SK-N-SH treated with all-trans-retinoic acid at 6 μM for 48 hours (cell line): ENCODE measurements around the gene FAF1.

Experiments
- ATAC-seq: fragments of 200-7000 bp; cut with Tn5 transposase; 3 replicates; pipeline ENCODE4 v1.9.1; 2020; ENCODE audit warnings: mild to moderate bottlenecking, moderate library complexity
- ARNTL ChIP-seq: fragments of 450-650 bp; formaldehyde crosslinking; IDR thresholded peaks from 2 replicates; pipeline ENCODE4 v1.5.0; 2020; ENCODE audit warnings: low read depth, mild to moderate bottlenecking, moderate library complexity, borderline replicate concordance
- BACH2 ChIP-seq: fragments of 250-450 bp; sonication (Bioruptor Pico); IDR thresholded peaks from 2 replicates; pipeline ENCODE4 v1.9.0; 2021; ENCODE audit warnings: mild to moderate bottlenecking, borderline replicate concordance
- CSDC2 ChIP-seq: fragments of 250-450 bp; sonication (Bioruptor Pico); IDR thresholded peaks from 2 replicates; pipeline ENCODE4 v1.5.0; 2020; ENCODE audit warnings: mild to moderate bottlenecking, moderate library complexity
- GLIS3 ChIP-seq: fragments of 250-450 bp; sonication (Bioruptor Pico); IDR thresholded peaks from 2 replicates; pipeline ENCODE4 v1.5.0; 2020; ENCODE audit warnings: mild to moderate bottlenecking, moderate library complexity
- ISL1 ChIP-seq: fragments of 250-450 bp; sonication (Bioruptor Pico); IDR thresholded peaks from 2 replicates; pipeline ENCODE4 v2.1.2; 2022; ENCODE audit warnings: mild to moderate bottlenecking, moderate library complexity
- OSR1 ChIP-seq: fragments of 250-450 bp; sonication (Bioruptor Pico); IDR thresholded peaks from 2 replicates; pipeline ENCODE4 v1.8.0; 2022; ENCODE audit warnings: moderate library complexity, mild to moderate bottlenecking, inconsistent platforms
- PPARA ChIP-seq: fragments of 250-450 bp; sonication (Bioruptor Pico); IDR thresholded peaks from 2 replicates; pipeline ENCODE4 v1.5.0; 2020; ENCODE audit warnings: mild to moderate bottlenecking, borderline replicate concordance
- SNAI2 ChIP-seq: fragments of 250-450 bp; sonication (Bioruptor Pico); IDR thresholded peaks from 2 replicates; pipeline ENCODE4 v1.5.0; 2020; ENCODE audit warnings: mild to moderate bottlenecking, moderate library complexity
- TCF4 ChIP-seq: fragments of 250-450 bp; sonication (Bioruptor Pico); IDR thresholded peaks from 2 replicates; pipeline ENCODE4 v1.8.0; 2021; ENCODE audit warnings: mild to moderate bottlenecking, moderate library complexity, borderline replicate concordance
- TOX ChIP-seq: fragments of 250-450 bp; sonication (Bioruptor Pico); IDR thresholded peaks from 2 replicates; pipeline ENCODE4 v1.8.0; 2021; ENCODE audit warnings: mild to moderate bottlenecking, moderate library complexity, borderline replicate concordance
- ZFP30 ChIP-seq: fragments of 450-650 bp; formaldehyde crosslinking; IDR thresholded peaks from 2 replicates; pipeline ENCODE4 v1.5.0; 2022; ENCODE audit warnings: mild to moderate bottlenecking, moderate library complexity
- ZNF565 ChIP-seq: fragments of 450-650 bp; formaldehyde crosslinking; conservative IDR thresholded peaks from 2 replicates; pipeline ENCODE4 v1.5.0; 2020; ENCODE audit warnings: low read depth, mild to moderate bottlenecking, moderate library complexity
- ZNF8 ChIP-seq: fragments of 450-650 bp; formaldehyde crosslinking; IDR thresholded peaks from 2 replicates; pipeline ENCODE4 v1.5.0; 2020; ENCODE audit warnings: mild to moderate bottlenecking, moderate library complexity
- TF ChIP-seq, protein P1 (sequence below): fragments of 250-450 bp; sonication (Bioruptor Pico); IDR thresholded peaks from 2 replicates; pipeline ENCODE4 v1.8.0; 2021; ENCODE audit warnings: low read depth, mild to moderate bottlenecking, moderate library complexity, borderline replicate concordance
- TF ChIP-seq, protein P2 (sequence below): fragments of 250-450 bp; sonication (Bioruptor Pico); IDR thresholded peaks from 2 replicates; pipeline ENCODE4 v1.5.1; 2020; ENCODE audit warnings: low read depth, mild to moderate bottlenecking, moderate library complexity
- TF ChIP-seq, protein P3 (sequence below): fragments of 250-450 bp; sonication (Bioruptor Pico); IDR thresholded peaks from 2 replicates; pipeline ENCODE4 v1.5.1; 2021; ENCODE audit warnings: mild to moderate bottlenecking, moderate library complexity
- TF ChIP-seq, protein P4 (sequence below): fragments of 250-450 bp; sonication (Bioruptor Pico); IDR thresholded peaks from 2 replicates; pipeline ENCODE4 v1.5.0; 2020; ENCODE audit warnings: mild to moderate bottlenecking, moderate library complexity

The FAF1 gene

DNA sequence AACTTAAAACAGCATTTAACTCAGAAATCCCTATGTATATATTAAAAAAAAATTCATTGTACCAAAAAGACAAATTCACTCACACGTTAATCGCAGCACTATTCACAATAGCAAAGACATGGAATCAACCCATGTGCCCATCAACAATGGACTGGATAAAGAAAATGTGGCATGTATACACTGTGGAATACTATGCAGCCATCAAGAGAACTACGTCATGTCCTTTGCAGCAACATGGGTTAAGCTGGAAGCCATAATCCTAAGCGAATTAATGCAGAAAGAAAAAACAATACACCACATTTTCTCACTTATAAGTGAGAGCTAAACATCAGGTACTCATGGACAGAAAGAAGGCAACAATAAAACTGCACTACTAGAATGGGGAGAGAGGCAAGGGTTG, 99.4 kb downstream of the FAF1 start:
- ATAC-seq = no peak
- no peak for TF ChIP-seq ISL1 (CRISPR knock-in tag)
- TF ChIP-seq, protein P1, sequence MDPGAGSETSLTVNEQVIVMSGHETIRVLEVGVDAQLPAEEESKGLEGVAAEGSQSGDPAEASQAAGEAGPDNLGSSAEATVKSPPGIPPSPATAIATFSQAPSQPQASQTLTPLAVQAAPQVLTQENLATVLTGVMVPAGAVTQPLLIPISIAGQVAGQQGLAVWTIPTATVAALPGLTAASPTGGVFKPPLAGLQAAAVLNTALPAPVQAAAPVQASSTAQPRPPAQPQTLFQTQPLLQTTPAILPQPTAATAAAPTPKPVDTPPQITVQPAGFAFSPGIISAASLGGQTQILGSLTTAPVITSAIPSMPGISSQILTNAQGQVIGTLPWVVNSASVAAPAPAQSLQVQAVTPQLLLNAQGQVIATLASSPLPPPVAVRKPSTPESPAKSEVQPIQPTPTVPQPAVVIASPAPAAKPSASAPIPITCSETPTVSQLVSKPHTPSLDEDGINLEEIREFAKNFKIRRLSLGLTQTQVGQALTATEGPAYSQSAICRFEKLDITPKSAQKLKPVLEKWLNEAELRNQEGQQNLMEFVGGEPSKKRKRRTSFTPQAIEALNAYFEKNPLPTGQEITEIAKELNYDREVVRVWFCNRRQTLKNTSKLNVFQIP (CRISPR knock-in tag) = no peak

DNA sequence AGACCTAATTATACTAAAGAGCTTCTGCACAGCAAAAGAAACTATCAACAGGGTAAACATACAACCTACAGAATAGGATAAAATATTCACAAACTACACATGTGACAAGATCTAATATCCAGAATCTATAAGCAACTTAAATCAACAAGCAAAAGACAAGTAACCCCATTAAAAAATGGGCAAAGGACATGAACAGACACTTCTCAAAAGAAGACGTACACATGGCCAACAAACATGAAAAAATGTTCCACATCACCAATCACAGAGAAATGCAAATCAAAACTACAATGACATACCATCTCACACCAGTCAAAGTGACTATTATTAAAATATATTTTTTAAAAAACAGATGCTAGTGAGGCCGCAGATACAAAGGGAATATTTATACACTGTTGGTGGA, 99.8 kb downstream of the FAF1 start:
- TF ChIP-seq ZFP30 (CRISPR knock-in tag) (no peak), BACH2 (CRISPR knock-in tag) (no peak), TOX (CRISPR knock-in tag) (no peak), ZNF8 (no peak), OSR1 (CRISPR knock-in tag) (no peak), CSDC2 (CRISPR knock-in tag) (no peak)
- TF ChIP-seq, protein P2, sequence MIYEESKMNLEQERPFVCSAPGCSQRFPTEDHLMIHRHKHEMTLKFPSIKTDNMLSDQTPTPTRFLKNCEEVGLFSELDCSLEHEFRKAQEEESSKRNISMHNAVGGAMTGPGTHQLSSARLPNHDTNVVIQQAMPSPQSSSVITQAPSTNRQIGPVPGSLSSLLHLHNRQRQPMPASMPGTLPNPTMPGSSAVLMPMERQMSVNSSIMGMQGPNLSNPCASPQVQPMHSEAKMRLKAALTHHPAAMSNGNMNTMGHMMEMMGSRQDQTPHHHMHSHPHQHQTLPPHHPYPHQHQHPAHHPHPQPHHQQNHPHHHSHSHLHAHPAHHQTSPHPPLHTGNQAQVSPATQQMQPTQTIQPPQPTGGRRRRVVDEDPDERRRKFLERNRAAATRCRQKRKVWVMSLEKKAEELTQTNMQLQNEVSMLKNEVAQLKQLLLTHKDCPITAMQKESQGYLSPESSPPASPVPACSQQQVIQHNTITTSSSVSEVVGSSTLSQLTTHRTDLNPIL = no peak
- TF ChIP-seq, protein P1 (CRISPR knock-in tag) = no peak
- TF ChIP-seq, protein P3, sequence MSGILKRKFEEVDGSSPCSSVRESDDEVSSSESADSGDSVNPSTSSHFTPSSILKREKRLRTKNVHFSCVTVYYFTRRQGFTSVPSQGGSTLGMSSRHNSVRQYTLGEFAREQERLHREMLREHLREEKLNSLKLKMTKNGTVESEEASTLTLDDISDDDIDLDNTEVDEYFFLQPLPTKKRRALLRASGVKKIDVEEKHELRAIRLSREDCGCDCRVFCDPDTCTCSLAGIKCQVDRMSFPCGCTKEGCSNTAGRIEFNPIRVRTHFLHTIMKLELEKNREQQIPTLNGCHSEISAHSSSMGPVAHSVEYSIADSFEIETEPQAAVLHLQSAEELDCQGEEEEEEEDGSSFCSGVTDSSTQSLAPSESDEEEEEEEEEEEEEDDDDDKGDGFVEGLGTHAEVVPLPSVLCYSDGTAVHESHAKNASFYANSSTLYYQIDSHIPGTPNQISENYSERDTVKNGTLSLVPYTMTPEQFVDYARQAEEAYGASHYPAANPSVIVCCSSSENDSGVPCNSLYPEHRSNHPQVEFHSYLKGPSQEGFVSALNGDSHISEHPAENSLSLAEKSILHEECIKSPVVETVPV = no peak
- ATAC-seq = no peak

DNA sequence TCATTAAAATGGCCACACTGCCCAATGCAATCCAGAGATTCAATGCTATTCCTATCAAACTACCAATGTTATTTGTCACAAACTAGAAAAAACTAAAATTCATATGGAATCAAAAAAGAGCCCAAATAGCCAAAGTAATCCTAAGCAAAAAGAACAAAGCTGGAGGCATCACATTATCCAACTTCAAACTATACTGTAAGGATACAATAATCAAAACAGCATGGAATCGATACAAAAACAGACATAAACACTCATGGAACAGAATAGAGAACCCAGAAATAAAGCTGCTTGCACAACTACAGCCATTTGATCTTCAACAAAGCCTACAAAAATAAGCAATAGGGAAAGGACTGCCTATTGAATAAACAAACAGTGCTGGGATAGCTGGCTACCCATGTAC, 100.4 kb downstream of the FAF1 start:
- no peak for ATAC-seq
- TF ChIP-seq ZNF8 (no peak), GLIS3 (no peak), ZNF565 (CRISPR knock-in tag) (no peak), TOX (CRISPR knock-in tag) (no peak), TCF4 (CRISPR knock-in tag) (no peak), PPARA (CRISPR knock-in tag) (no peak), BACH2 (CRISPR knock-in tag) (no peak), SNAI2 (CRISPR knock-in tag) (no peak), ARNTL (CRISPR knock-in tag) (no peak), OSR1 (CRISPR knock-in tag) (no peak), CSDC2 (CRISPR knock-in tag) (no peak)
- TF ChIP-seq, protein P4, sequence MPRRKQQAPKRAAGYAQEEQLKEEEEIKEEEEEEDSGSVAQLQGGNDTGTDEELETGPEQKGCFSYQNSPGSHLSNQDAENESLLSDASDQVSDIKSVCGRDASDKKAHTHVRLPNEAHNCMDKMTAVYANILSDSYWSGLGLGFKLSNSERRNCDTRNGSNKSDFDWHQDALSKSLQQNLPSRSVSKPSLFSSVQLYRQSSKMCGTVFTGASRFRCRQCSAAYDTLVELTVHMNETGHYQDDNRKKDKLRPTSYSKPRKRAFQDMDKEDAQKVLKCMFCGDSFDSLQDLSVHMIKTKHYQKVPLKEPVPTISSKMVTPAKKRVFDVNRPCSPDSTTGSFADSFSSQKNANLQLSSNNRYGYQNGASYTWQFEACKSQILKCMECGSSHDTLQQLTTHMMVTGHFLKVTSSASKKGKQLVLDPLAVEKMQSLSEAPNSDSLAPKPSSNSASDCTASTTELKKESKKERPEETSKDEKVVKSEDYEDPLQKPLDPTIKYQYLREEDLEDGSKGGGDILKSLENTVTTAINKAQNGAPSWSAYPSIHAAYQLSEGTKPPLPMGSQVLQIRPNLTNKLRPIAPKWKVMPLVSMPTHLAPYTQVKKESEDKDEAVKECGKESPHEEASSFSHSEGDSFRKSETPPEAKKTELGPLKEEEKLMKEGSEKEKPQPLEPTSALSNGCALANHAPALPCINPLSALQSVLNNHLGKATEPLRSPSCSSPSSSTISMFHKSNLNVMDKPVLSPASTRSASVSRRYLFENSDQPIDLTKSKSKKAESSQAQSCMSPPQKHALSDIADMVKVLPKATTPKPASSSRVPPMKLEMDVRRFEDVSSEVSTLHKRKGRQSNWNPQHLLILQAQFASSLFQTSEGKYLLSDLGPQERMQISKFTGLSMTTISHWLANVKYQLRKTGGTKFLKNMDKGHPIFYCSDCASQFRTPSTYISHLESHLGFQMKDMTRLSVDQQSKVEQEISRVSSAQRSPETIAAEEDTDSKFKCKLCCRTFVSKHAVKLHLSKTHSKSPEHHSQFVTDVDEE (CRISPR knock-in tag) = no peak
- TF ChIP-seq, protein P3 = no peak
- TF ChIP-seq, protein P2 = no peak
- TF ChIP-seq, protein P1 (CRISPR knock-in tag) = no peak
